Measurements from ENCODE around the gene DRC3. TPM values are rescaled to one million over a fixed set of nuclear protein-coding genes. Genes with fewer than 3 reads are reported as not detected.

Gene DRC3
- total and polyA plus RNA-seq, 7 experiments from 2014 or later, result 0.50 to 2.4 (median 1.00) TPM; not detected in 4

DNA sequence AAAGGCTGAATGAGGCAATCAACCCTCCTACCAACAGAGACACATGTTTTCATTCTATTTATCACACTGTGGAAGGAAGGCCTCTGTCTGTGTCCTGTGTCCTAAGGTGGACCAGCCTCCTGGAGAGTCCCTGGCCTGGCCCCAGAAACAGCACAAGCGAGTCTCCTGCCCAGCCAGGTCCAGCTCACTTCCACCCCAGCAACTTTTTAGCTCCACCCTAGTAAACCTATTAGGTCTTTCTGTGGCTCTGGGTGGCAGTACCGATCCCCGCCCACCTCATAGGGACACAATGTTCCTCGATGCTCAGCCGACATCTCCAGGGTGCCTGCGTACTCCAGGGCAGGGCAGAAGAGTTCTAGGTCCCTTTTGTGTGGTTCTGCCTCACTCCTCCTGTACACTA is 10.7 kb downstream of the DRC3 start:
- no peaks in the 10 kb centered on the region for H3K36me3 Mint-ChIP-seq
- no peaks in the 10 kb centered on the region for H3K27me3 Mint-ChIP-seq
- intact Hi-C loops (cut with micrococcal nuclease), result no loop called here
- H3K9me3 ChIP-seq (ENCODE audit: control insufficient read depth in 2 of 3, low read length in 3 of 3), result no peaks in the 10 kb centered on the region
- H3K4me3 ChIP-seq (ENCODE audit: low read length), result no peak overlapping the region
- DNase-seq (no peak), ATAC-seq (no peak)
- H3K9me3 Mint-ChIP-seq, result no peaks in the 10 kb centered on the region
- no peaks in the 10 kb centered on the region for H3K4me1 ChIP-seq (ENCODE audit: control insufficient read depth in 2 of 2, insufficient read depth in 2 of 2, low read length in 2 of 2)
- H3K4me3 Mint-ChIP-seq, result no peak overlapping the region
- ChIA-PET POLR2A (interaction anchor here (1.2 kb wide), 1 partner anchor 11 kb away, joined by 3 read pairs; the partner anchor contains the start of genes DRC3 and TOM1L2), CTCF (no interaction called here)
- H3K27ac ChIP-seq (ENCODE audit: low read depth, low read length), result no peak overlapping the region
- no peaks in the 10 kb centered on the region for H3K27me3 ChIP-seq (ENCODE audit: control insufficient read depth in 2 of 2, insufficient read depth in 2 of 2, low read length in 2 of 2)
- peaks cover 0 to 7% (median 0%) of the 10 kb centered on the region in 7 donors for H3K4me1 Mint-ChIP-seq
- H3K36me3 ChIP-seq (ENCODE audit: control insufficient read depth in 2 of 3, insufficient read depth in 3 of 3, low read length in 3 of 3), result no peaks in the 10 kb centered on the region
- H3K27ac Mint-ChIP-seq, result no peak overlapping the region

- no peaks in the 10 kb centered on the region for H3K27me3 ChIP-seq (ENCODE audit: control insufficient read depth in 2 of 2, insufficient read depth in 2 of 2, low read length in 2 of 2)
- no peaks in the 10 kb centered on the region for H3K9me3 Mint-ChIP-seq
- peaks cover 0 to 6% (median 0%) of the 10 kb centered on the region in 7 donors for H3K4me1 Mint-ChIP-seq
- no peaks in the 10 kb centered on the region for H3K36me3 Mint-ChIP-seq
- H3K9me3 ChIP-seq (ENCODE audit: control insufficient read depth in 2 of 3, low read length in 3 of 3), result no peaks in the 10 kb centered on the region
- ChIA-PET CTCF (interaction anchor here (1.1 kb wide), 1 partner anchor 10 kb away, joined by 3 read pairs; no protein-coding TSS in a partner anchor), POLR2A (no interaction called here)
- no peaks in the 10 kb centered on the region for H3K4me1 ChIP-seq (ENCODE audit: control insufficient read depth in 2 of 2, insufficient read depth in 2 of 2, low read length in 2 of 2)
- H3K4me3 ChIP-seq (ENCODE audit: low read length), result no peak overlapping the region
- no peak overlapping the region for H3K4me3 Mint-ChIP-seq
- no peak for DNase-seq
- no peak overlapping the region for H3K27ac ChIP-seq (ENCODE audit: low read depth, low read length)
- intact Hi-C loops (cut with micrococcal nuclease), result no loop called here
- no peak for ATAC-seq
- H3K27ac Mint-ChIP-seq, result no peak overlapping the region
- H3K27me3 Mint-ChIP-seq, result no peaks in the 10 kb centered on the region
- no peaks in the 10 kb centered on the region for H3K36me3 ChIP-seq (ENCODE audit: control insufficient read depth in 2 of 3, insufficient read depth in 3 of 3, low read length in 3 of 3)
Measured at GRCh38 chr17:17983776-17984175, 11.1 kb downstream of the DRC3 start.

DNA sequence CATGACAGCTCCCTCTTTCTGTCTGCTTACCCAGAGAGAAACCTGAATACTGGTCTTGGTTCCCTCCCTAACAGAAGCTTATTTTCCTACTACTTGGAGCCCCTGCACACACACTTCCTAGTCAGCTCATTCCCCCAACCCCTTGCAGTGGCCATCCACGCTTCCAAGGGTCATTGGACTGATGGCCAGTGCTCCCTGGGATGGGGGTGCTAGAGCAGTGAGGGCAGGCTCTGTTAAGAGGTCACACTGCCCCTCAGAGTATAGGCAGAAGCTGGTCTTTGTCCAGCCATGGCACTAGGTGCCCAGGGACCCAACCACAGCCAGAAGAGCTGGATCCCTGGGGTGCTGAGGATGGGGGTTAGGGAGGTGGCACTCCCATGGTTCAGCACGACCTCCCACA is 12.5 kb downstream of the DRC3 start:
- DNase-seq (no peak), ATAC-seq (no peak)
- ChIA-PET CTCF (no interaction called here), POLR2A (no interaction called here)
- Histone ChIP-seq H3K27ac (ENCODE audit: low read depth, low read length) (no peak overlapping the region), H3K4me1 (ENCODE audit: control insufficient read depth in 2 of 2, insufficient read depth in 2 of 2, low read length in 2 of 2) (no peaks in the 10 kb centered on the region), H3K27me3 (ENCODE audit: control insufficient read depth in 2 of 2, insufficient read depth in 2 of 2, low read length in 2 of 2) (no peaks in the 10 kb centered on the region), H3K36me3 (ENCODE audit: control insufficient read depth in 2 of 3, insufficient read depth in 3 of 3, low read length in 3 of 3) (no peaks in the 10 kb centered on the region), H3K9me3 (ENCODE audit: control insufficient read depth in 2 of 3, low read length in 3 of 3) (no peaks in the 10 kb centered on the region), H3K4me3 (ENCODE audit: low read length) (no peak overlapping the region)
- Mint-ChIP-seq H3K36me3 (no peaks in the 10 kb centered on the region), H3K4me1 (peaks cover 0 to 4% (median 0%) of the 10 kb centered on the region in 7 donors), H3K9me3 (no peaks in the 10 kb centered on the region), H3K4me3 (no peak overlapping the region), H3K27ac (no peak overlapping the region), H3K27me3 (no peaks in the 10 kb centered on the region)
- intact Hi-C loops (cut with micrococcal nuclease), result no loop called here

GRCh38 chr17:17985555-17985954 is 12.9 kb downstream of the DRC3 start:
- Histone ChIP-seq H3K27me3 (ENCODE audit: control insufficient read depth in 2 of 2, insufficient read depth in 2 of 2, low read length in 2 of 2) (no peaks in the 10 kb centered on the region), H3K27ac (ENCODE audit: low read depth, low read length) (no peak overlapping the region), H3K9me3 (ENCODE audit: control insufficient read depth in 2 of 3, low read length in 3 of 3) (no peaks in the 10 kb centered on the region), H3K4me3 (ENCODE audit: low read length) (no peak overlapping the region), H3K36me3 (ENCODE audit: control insufficient read depth in 2 of 3, insufficient read depth in 3 of 3, low read length in 3 of 3) (no peaks in the 10 kb centered on the region), H3K4me1 (ENCODE audit: control insufficient read depth in 2 of 2, insufficient read depth in 2 of 2, low read length in 2 of 2) (no peaks in the 10 kb centered on the region)
- intact Hi-C loops (cut with micrococcal nuclease), result no loop called here
- ATAC-seq (no peak), DNase-seq (no peak)
- CTCF ChIA-PET, result no interaction called here
- Mint-ChIP-seq H3K9me3 (no peaks in the 10 kb centered on the region), H3K27ac (no peak overlapping the region), H3K4me1 (peaks cover 0 to 4% (median 0%) of the 10 kb centered on the region in 7 donors), H3K4me3 (no peak overlapping the region), H3K27me3 (no peaks in the 10 kb centered on the region), H3K36me3 (no peaks in the 10 kb centered on the region)
- POLR2A ChIA-PET, result no interaction called here

GRCh38 chr17:17987187-17987896 is 14.7 kb downstream of the DRC3 start:
- POLR2A ChIA-PET, result no interaction called here
- Mint-ChIP-seq H3K36me3 (no peaks in the 10 kb centered on the region), H3K27me3 (no peaks in the 10 kb centered on the region), H3K27ac (no peak overlapping the region), H3K4me3 (no peak overlapping the region), H3K9me3 (no peaks in the 10 kb centered on the region), H3K4me1 (peaks cover 0 to 4% (median 0%) of the 10 kb centered on the region in 7 donors)
- no peaks in the 10 kb centered on the region for H3K4me1 ChIP-seq (ENCODE audit: control insufficient read depth in 2 of 2, insufficient read depth in 2 of 2, low read length in 2 of 2)
- DNase-seq (no peak), ATAC-seq (no peak)
- no peak overlapping the region for H3K4me3 ChIP-seq (ENCODE audit: low read length)
- H3K9me3 ChIP-seq (ENCODE audit: control insufficient read depth in 2 of 3, low read length in 3 of 3), result no peaks in the 10 kb centered on the region
- no peaks in the 10 kb centered on the region for H3K27me3 ChIP-seq (ENCODE audit: control insufficient read depth in 2 of 2, insufficient read depth in 2 of 2, low read length in 2 of 2)
- no peak overlapping the region for H3K27ac ChIP-seq (ENCODE audit: low read depth, low read length)
- CTCF ChIA-PET, result no interaction called here
- intact Hi-C loops (cut with micrococcal nuclease), result no loop called here
- no peaks in the 10 kb centered on the region for H3K36me3 ChIP-seq (ENCODE audit: control insufficient read depth in 2 of 3, insufficient read depth in 3 of 3, low read length in 3 of 3)

DNA sequence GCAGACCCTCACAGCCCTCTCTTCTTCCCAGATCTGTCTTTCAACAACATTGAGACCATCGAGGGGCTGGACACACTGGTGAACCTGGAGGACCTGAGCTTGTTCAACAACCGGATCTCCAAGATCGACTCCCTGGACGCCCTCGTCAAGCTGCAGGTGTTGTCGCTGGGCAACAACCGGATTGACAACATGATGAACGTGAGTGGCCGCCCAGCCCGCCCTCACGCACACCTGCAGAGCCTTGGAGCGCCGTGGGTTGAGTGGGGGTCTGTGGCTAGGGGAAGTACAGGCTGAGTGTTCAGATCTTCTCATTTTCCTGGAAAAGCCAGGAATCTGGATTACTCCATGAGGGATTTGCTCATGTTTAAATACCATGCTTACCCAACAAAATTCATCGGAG is 15.2 kb downstream of the DRC3 start:
- Histone ChIP-seq H3K4me1 (ENCODE audit: control insufficient read depth in 2 of 2, insufficient read depth in 2 of 2, low read length in 2 of 2) (no peaks in the 10 kb centered on the region), H3K9me3 (ENCODE audit: control insufficient read depth in 2 of 3, low read length in 3 of 3) (no peaks in the 10 kb centered on the region), H3K27me3 (ENCODE audit: control insufficient read depth in 2 of 2, insufficient read depth in 2 of 2, low read length in 2 of 2) (no peaks in the 10 kb centered on the region), H3K36me3 (ENCODE audit: control insufficient read depth in 2 of 3, insufficient read depth in 3 of 3, low read length in 3 of 3) (no peaks in the 10 kb centered on the region), H3K27ac (ENCODE audit: low read depth, low read length) (no peak overlapping the region), H3K4me3 (ENCODE audit: low read length) (no peak overlapping the region)
- intact Hi-C loops (cut with micrococcal nuclease), result no loop called here
- H3K27me3 Mint-ChIP-seq, result no peaks in the 10 kb centered on the region
- no peak overlapping the region for H3K4me3 Mint-ChIP-seq
- H3K4me1 Mint-ChIP-seq, result peaks cover 0 to 4% (median 0%) of the 10 kb centered on the region in 7 donors
- H3K9me3 Mint-ChIP-seq, result no peaks in the 10 kb centered on the region
- H3K27ac Mint-ChIP-seq, result no peak overlapping the region
- H3K36me3 Mint-ChIP-seq, result no peaks in the 10 kb centered on the region
- DNase-seq (no peak), ATAC-seq (no peak)
- POLR2A ChIA-PET, result no interaction called here
- CTCF ChIA-PET, result no interaction called here

DNA sequence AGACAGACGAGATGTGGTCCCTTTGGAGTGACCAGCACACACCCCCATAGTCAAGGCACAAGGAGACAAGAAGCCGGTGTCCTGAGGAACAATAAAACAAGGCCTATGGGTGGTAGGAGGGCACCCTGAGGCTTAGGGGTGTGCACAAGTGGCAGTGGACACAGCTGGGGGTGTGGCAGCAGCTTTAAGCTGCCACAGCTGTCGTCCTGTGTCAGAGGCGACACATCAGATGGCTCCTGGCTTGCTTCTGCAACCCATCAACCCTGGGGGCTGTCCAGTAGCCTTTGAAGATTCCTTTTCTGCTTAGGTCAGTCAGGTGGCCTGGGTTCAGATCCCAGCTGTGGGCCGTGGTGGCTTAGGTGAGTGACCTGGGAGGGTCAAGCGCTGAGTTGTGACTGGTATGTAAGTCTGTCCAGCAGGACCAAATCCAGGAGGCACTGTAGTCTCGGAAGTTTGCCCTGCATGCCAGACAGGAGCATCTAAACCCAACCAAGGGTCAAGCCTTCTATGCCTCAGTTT is 15.8 kb downstream of the DRC3 start:
- Histone ChIP-seq H3K4me3 (ENCODE audit: low read length) (no peak overlapping the region), H3K4me1 (ENCODE audit: control insufficient read depth in 2 of 2, insufficient read depth in 2 of 2, low read length in 2 of 2) (no peaks in the 10 kb centered on the region), H3K27ac (ENCODE audit: low read depth, low read length) (no peak overlapping the region), H3K36me3 (ENCODE audit: control insufficient read depth in 2 of 3, insufficient read depth in 3 of 3, low read length in 3 of 3) (no peaks in the 10 kb centered on the region), H3K9me3 (ENCODE audit: control insufficient read depth in 2 of 3, low read length in 3 of 3) (no peaks in the 10 kb centered on the region), H3K27me3 (ENCODE audit: control insufficient read depth in 2 of 2, insufficient read depth in 2 of 2, low read length in 2 of 2) (no peaks in the 10 kb centered on the region)
- CTCF ChIA-PET, result no interaction called here
- POLR2A ChIA-PET, result no interaction called here
- Mint-ChIP-seq H3K4me3 (no peak overlapping the region), H3K9me3 (no peaks in the 10 kb centered on the region), H3K27me3 (no peaks in the 10 kb centered on the region), H3K27ac (no peak overlapping the region), H3K36me3 (no peaks in the 10 kb centered on the region), H3K4me1 (peaks cover 0 to 4% (median 0%) of the 10 kb centered on the region in 7 donors)
- no peak for ATAC-seq
- intact Hi-C loops (cut with micrococcal nuclease), result no loop called here
- no peak for DNase-seq

All from naive thymus-derived CD4-positive, alpha-beta T cell (primary cell).